Skin epidermis (tissue), 12 donors: Measurements from ENCODE around the gene PCARE.

Experiments used
- H3K27ac ChIP-seq, 21 experiments: fragments of 200-600 bp; sonication (generic) in 11 of 21; one replicate each; pipeline ENCODE4 v1.5.0; 2020; ENCODE audit warnings: mild to moderate bottlenecking in 3 of 21, inconsistent platforms in 2 of 21, moderate library complexity in 2 of 21
- H3K4me3 ChIP-seq, 7 experiments: fragments of 200-600 bp; sonication (generic) in 2 of 7; one replicate each; pipeline ENCODE4 v1.5.0; 2020; ENCODE audit warnings: inconsistent platforms in 2 of 7, mild to moderate bottlenecking in 2 of 7, moderate library complexity in 1 of 7

Gene PCARE

GRCh38 chr2:29047083-29047845 lies 27.1 kb downstream of the PCARE start:
- no peak overlapping the region for H3K4me3 ChIP-seq
- no peak overlapping the region for H3K27ac ChIP-seq

- Histone ChIP-seq H3K4me3 (no peak overlapping the region), H3K27ac (no peak overlapping the region)
These were observed 28.0 kb downstream of the PCARE start for GRCh38 chr2:29046321-29046720.

- H3K27ac ChIP-seq: no peak overlapping the region
- no peak overlapping the region for H3K4me3 ChIP-seq
These were observed 29.9 kb downstream of the PCARE start for GRCh38 chr2:29044459-29044858.

GRCh38 chr2:29042561-29043075 lies 31.7 kb downstream of the PCARE start:
- H3K27ac ChIP-seq: no peak overlapping the region
- H3K4me3 ChIP-seq: no peak overlapping the region

- Histone ChIP-seq H3K27ac (no peak overlapping the region), H3K4me3 (no peak overlapping the region)
These were observed 33.1 kb downstream of the PCARE start for GRCh38 chr2:29041161-29041660.

- Histone ChIP-seq H3K4me3 (no peak overlapping the region), H3K27ac (no peak overlapping the region)
These were observed 33.8 kb downstream of the PCARE start for GRCh38 chr2:29040552-29040951.

GRCh38 chr2:29039718-29040480 lies 34.4 kb downstream of the PCARE start:
- Histone ChIP-seq H3K4me3 (no peak overlapping the region), H3K27ac (no peak overlapping the region)

DNA sequence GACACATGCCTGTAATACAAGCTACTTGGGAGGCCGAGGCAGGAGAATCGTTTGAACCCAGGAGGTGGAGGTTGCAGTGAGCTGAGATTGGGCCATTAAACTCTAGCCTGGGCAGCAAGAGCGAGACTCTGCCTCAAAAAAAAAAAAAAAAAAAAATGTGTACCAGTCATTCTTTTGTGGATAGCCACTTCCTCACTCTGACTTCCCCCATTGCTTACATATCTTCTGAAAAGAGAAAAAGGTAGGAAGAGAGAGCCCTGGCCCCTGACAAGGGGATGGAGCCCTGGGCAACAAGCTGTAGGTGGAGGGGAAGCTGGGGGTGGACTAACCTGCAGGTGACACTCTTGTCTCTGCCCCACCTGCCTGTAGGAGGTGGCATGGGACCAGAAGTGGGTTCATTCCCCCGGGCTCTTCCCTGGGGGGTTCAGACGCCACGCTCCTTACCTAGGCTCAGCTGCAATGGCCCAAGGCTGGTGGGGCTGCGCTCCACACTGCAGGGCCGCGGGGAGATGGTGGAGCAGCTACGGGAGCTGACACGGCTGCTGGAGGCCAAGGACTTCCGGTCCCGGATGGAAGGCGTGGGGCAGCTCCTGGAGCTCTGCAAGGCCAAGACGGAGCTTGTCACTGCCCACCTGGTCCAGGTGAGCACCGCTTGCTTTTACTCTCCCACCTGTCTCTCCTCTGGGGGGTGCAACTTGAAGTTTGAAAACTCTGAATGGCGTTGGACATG lies 39.1 kb downstream of the PCARE start:
- no peak overlapping the region for H3K4me3 ChIP-seq
- no peak overlapping the region for H3K27ac ChIP-seq

DNA sequence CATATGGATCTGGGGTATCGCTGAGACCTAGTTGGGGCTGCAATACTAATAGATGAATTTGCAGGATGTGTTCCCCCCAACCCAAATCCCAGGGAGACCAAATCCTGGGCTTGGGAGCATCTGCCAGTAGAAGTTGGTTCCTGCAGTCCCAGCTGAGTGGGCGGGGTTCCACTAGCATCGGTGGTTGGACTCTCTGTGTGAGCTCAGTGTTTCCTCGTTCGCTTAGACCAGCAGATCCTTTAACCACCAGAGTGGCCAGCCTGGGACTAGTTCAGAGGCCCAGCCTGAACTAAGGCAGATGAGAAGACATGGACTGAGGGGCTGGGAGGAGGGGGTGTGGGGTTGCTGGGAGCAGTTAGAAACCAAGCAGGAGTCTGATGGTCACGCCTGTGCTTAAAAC lies 40.7 kb downstream of the PCARE start:
- no peak overlapping the region for H3K4me3 ChIP-seq
- H3K27ac ChIP-seq: peak overlapping the region in 1 of 21 experiments; percentile 26

GRCh38 chr2:29033172-29033571 lies 41.2 kb downstream of the PCARE start:
- H3K27ac ChIP-seq: peak overlapping the region in 1 of 21 experiments; percentile 42
- H3K4me3 ChIP-seq: no peak overlapping the region

DNA sequence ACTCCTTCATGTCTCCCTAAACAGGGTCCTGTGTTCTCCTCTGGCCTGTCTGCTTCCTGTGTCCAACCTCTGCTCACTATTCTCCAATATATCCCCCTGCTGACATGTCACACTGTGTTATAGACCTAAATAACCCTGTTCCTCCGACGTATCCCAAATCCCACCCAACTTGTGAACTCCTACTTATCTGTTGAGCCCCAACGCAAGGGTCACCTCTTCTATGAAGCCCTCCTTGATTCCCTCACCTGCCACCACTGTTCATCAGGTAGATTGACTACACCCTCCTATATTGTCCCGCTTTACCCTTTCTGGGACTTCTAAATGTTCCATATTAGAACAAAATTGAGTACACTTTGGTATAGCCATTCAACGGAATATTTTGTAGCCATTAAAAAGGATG lies 42.1 kb downstream of the PCARE start:
- H3K4me3 ChIP-seq: no peak overlapping the region
- H3K27ac ChIP-seq: no peak overlapping the region

DNA sequence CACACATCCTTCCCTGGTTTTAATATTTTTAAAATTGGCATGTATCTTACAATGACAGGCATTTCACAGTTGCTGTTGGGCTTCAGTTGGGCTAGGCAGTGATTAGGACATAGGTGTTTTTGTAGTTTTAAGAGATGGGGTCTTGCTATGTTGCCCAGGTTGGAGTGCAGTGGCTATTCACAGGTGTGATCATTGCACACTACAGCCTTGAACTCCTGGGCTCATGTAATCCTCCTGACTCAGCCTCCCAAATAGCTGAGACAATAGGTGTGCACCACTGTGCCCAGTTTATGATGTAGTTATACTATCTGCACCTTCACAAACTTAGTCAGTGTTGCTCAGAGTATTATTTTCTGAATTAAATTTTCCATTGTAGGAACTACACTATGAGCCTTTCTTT lies 43.3 kb downstream of the PCARE start:
- no peak overlapping the region for H3K27ac ChIP-seq
- H3K4me3 ChIP-seq: no peak overlapping the region

- H3K27ac ChIP-seq: peak overlapping the region in 1 of 21 experiments; percentile 9
- H3K4me3 ChIP-seq: no peak overlapping the region
These were observed 48.6 kb downstream of the PCARE start for GRCh38 chr2:29025711-29026110.

DNA sequence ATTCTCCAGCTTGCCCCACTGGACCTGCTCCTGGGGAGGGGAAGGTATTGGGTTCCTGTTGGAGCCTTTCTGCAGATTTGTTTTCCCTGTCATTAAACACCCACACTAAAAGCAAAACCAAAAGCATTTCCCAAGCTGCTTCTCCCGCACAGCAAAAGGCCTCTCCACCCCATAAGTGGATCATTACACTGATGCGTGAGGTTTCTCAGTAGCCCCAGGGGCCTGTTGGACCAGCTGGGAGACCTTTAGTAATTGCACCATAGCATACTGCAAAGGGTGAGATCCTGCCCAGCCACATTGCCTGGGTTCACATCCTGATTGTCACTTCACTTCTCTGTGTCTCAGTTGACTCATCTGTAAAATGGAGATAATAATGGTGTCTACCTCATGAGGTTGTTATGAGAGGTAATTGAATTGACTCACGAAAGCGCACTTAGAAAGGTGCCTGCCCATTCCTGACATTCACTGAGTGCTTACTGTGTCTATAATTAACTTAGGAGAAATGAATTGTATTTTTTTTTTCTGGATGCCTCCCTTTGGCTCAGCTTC lies 49.4 kb downstream of the PCARE start:
- no peak overlapping the region for H3K4me3 ChIP-seq
- H3K27ac ChIP-seq: no peak overlapping the region

- no peak overlapping the region for H3K4me3 ChIP-seq
- H3K27ac ChIP-seq: no peak overlapping the region
These were observed 51.1 kb downstream of the PCARE start for GRCh38 chr2:29023188-29023587.

GRCh38 chr2:29022679-29023078 lies 51.6 kb downstream of the PCARE start:
- no peak overlapping the region for H3K27ac ChIP-seq
- H3K4me3 ChIP-seq: no peak overlapping the region

GRCh38 chr2:29021886-29022285 lies 52.4 kb downstream of the PCARE start:
- no peak overlapping the region for H3K27ac ChIP-seq

DNA sequence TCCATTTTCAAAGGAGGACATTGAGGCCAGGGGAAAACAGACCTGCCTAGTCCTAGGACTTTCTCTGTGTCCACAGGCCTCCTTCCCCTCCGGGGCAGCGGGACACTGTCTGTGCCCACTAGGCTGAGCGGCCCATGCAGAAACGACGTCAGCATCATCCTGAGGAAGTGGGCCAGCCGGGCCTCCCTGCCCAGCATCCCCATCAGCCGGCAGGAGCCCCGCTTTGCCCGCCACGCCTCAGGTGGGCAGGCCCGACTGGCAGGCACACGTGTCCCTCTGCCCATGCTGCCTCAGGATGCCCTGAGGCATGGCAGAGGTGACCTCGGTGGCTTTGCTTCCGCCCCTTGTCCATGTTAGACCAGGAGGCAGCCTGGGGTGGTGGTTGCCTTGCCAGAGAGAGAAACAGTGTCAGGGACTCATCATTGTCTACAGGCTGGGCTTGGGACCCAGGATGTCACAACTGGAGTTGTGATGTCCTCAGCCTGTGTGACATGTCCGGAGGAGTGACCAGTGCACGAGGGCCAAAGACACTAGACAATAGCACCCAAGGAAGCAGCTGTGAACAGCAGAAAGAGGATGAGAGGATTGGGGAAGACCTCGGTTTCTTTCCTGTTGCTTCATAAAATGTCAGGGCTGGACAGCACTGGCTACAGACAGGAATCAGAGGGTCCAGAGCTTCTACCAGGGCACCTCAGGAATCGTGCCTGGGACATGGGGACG lies 56.4 kb downstream of the PCARE start:
- H3K4me3 ChIP-seq: no peak overlapping the region
- peak overlapping the region in 6 of 21 experiments; percentile 6 to 96 (median 80) for H3K27ac ChIP-seq

More at GRCh38 chr2:29021886-29022285, 52.4 kb downstream of the PCARE start:
- H3K4me3 ChIP-seq: no peak overlapping the region

GRCh38 chr2:29016504-29016903 lies 57.8 kb downstream of the PCARE start:
- H3K27ac ChIP-seq: peak overlapping the region in 14 of 21 experiments; percentile 11 to 96 (median 68)
- no peak overlapping the region for H3K4me3 ChIP-seq
